Measurements from ENCODE around the gene TGM3. TPM values are rescaled to one million over a fixed set of nuclear protein-coding genes. Genes with fewer than 3 reads are reported as not detected.

Gene TGM3
- total RNA-seq, 1 experiment from 2014 or later, result not detected

- CTCF ChIA-PET, result no interaction called here
Measured at GRCh38 chr20:2335096-2335870, 39.5 kb downstream of the TGM3 start.

GRCh38 chr20:2336471-2336870 is 40.7 kb downstream of the TGM3 start:
- no peaks in the 10 kb centered on the region; the same call in 1 of the 2 replicates for H3K27me3 ChIP-seq (ENCODE audit: insufficient read depth, low read depth)
- no peaks in the 10 kb centered on the region for H3K79me2 ChIP-seq (ENCODE audit: low read depth)
- H3K27ac ChIP-seq, result no peak overlapping the region
- ChIA-PET CTCF (no interaction called here), POLR2A (ENCODE audit: unreplicated experiment) (no interaction called here)
- H3K4me3 ChIP-seq, result no peak overlapping the region
- H2AFZ ChIP-seq, result no peak overlapping the region
- no TSS peak for BruUV-seq (replicated peaks)
- intact Hi-C loops (cut with micrococcal nuclease; ENCODE audit: unreplicated experiment), result no loop called here
- H3K4me1 ChIP-seq (replicated peaks; ENCODE audit: insufficient read depth), result no peaks in the 10 kb centered on the region
- H3K4me2 ChIP-seq, result no peak overlapping the region
- H3K9me2 ChIP-seq (ENCODE audit: insufficient read depth), result no peaks in the 10 kb centered on the region
- H3K9me3 ChIP-seq (ENCODE audit: insufficient read depth, low read depth), result no peaks in the 10 kb centered on the region
- no peaks in the 10 kb centered on the region for H3K36me3 ChIP-seq (ENCODE audit: low read depth)
- no peaks in the 10 kb centered on the region for H4K20me1 ChIP-seq (ENCODE audit: insufficient read depth)
- TF ChIP-seq CTCF (conservative IDR thresholded peaks at IDR 0.05), result no peak
- no peak for TF ChIP-seq EZH2 (IDR thresholded peaks at IDR 0.05; ENCODE audit: low read depth)
- DNase-seq, result no peak
- H3F3A ChIP-seq (ENCODE audit: insufficient read depth, low read depth), result no peaks in the 10 kb centered on the region

More at GRCh38 chr20:2335096-2335870, 39.5 kb downstream of the TGM3 start:
- H3K4me1 ChIP-seq (replicated peaks; ENCODE audit: insufficient read depth), result peaks cover 4% of the 10 kb centered on the region
- no peak for TF ChIP-seq CTCF (conservative IDR thresholded peaks at IDR 0.05)
- no peak for TF ChIP-seq EZH2 (IDR thresholded peaks at IDR 0.05; ENCODE audit: low read depth)
- intact Hi-C loops (cut with micrococcal nuclease; ENCODE audit: unreplicated experiment), result no loop called here
- no peaks in the 10 kb centered on the region for H3K9me2 ChIP-seq (ENCODE audit: insufficient read depth)
- H3K9me3 ChIP-seq (ENCODE audit: insufficient read depth, low read depth), result no peaks in the 10 kb centered on the region
- H3K27me3 ChIP-seq (ENCODE audit: insufficient read depth, low read depth), result no peaks in the 10 kb centered on the region; the same call in 1 of the 2 replicates
- no peak for DNase-seq
- no peak overlapping the region for H3K4me3 ChIP-seq
- no peak overlapping the region for H3K27ac ChIP-seq
- H2AFZ ChIP-seq, result no peak overlapping the region
- no peaks in the 10 kb centered on the region for H3K36me3 ChIP-seq (ENCODE audit: low read depth)
- H3F3A ChIP-seq (ENCODE audit: insufficient read depth, low read depth), result no peaks in the 10 kb centered on the region
- POLR2A ChIA-PET (ENCODE audit: unreplicated experiment), result no interaction called here
- no peak overlapping the region for H3K4me2 ChIP-seq
- H3K79me2 ChIP-seq (ENCODE audit: low read depth), result no peaks in the 10 kb centered on the region
- BruUV-seq (replicated peaks), result no TSS peak
- H4K20me1 ChIP-seq (ENCODE audit: insufficient read depth), result no peaks in the 10 kb centered on the region

GRCh38 chr20:2337142-2337541 is 41.3 kb downstream of the TGM3 start:
- H3K4me1 ChIP-seq (replicated peaks; ENCODE audit: insufficient read depth), result no peaks in the 10 kb centered on the region
- CTCF ChIA-PET, result no interaction called here
- no peaks in the 10 kb centered on the region for H3K9me2 ChIP-seq (ENCODE audit: insufficient read depth)
- no peak overlapping the region for H2AFZ ChIP-seq
- DNase-seq, result no peak
- H3K36me3 ChIP-seq (ENCODE audit: low read depth), result no peaks in the 10 kb centered on the region
- POLR2A ChIA-PET (ENCODE audit: unreplicated experiment), result no interaction called here
- H4K20me1 ChIP-seq (ENCODE audit: insufficient read depth), result no peaks in the 10 kb centered on the region
- H3F3A ChIP-seq (ENCODE audit: insufficient read depth, low read depth), result no peaks in the 10 kb centered on the region
- TF ChIP-seq CTCF (conservative IDR thresholded peaks at IDR 0.05) (no peak), EZH2 (IDR thresholded peaks at IDR 0.05; ENCODE audit: low read depth) (no peak)
- no peak overlapping the region for H3K4me2 ChIP-seq
- H3K9me3 ChIP-seq (ENCODE audit: insufficient read depth, low read depth), result no peaks in the 10 kb centered on the region
- no peaks in the 10 kb centered on the region; the same call in 1 of the 2 replicates for H3K27me3 ChIP-seq (ENCODE audit: insufficient read depth, low read depth)
- no peaks in the 10 kb centered on the region for H3K79me2 ChIP-seq (ENCODE audit: low read depth)
- intact Hi-C loops (cut with micrococcal nuclease; ENCODE audit: unreplicated experiment), result no loop called here
- no peak overlapping the region for H3K27ac ChIP-seq
- BruUV-seq (replicated peaks), result no TSS peak
- H3K4me3 ChIP-seq, result no peak overlapping the region
